ENCODE measurements around the gene CBLB.
"Not testable (repeated sequence)": the region's sequence is repeated elsewhere in the genome, so short reads cannot be mapped to it uniquely, and the experiment has no call there.

CBLB gene

DNA sequence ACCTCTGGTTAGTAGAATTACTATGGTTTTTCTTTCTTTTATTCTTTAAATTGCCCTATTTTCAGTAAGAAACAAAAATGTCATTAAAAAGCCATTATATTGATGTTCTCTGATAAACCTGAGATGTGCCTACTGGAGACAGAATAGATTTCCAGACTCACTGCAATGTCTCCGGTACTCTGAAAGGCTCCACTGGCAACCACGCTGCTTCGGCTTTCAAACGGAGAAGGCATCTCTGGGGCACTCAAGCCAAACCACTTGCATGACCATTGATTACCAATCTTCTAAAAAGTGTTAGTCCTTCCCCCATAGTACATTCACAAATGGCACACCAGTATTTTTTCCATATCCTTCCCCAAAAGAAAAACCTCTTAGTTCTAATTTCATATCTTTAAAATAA, 82.6 kb downstream of the CBLB start:
- DNase-seq (ENCODE audit: low spot score), result no peak

- no peak for DNase-seq (ENCODE audit: low spot score)
Measured at GRCh38 chr3:105785803-105786202, 83.0 kb downstream of the CBLB start.

DNA sequence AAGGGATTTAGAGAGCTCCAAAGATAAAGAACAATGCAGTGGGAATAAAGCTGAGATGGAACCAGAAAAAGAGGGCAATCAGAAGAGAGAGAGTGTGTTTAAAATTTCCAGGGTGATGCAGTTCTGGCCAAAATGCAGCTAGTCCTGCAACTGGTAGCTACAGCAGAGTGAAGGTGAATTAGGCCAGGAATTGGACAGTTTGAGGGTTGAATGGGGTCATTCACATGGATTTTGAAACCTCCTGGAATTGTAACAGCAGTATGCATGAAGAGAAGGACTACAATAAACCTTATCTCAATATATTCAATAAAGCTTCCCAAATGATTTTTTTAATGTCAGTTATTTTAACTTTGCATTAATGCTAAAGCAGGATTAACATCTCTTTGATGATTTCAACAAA, 85.2 kb downstream of the CBLB start:
- DNase-seq (ENCODE audit: low spot score), result no peak

DNA sequence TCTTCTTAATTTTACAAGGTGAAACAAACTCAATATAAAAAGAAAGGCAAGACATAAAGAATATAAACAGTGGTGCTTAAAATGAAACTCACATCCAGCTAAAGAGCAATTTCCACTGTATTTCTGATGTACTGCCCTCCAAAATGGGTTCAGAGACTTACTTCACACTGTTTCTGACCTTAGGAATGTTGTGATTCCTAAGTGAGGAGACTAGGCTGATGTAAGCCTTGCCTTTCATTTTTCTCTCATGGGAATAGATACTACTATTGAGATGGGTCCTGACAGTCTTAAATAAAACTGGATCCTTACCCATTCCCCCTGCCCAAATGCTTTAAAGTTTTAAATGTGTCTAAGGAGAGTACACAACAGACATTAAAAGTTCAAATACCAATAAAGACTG, 86.9 kb downstream of the CBLB start:
- DNase-seq (ENCODE audit: low spot score), result no peak

- no peak for DNase-seq (ENCODE audit: low spot score)
Measured at GRCh38 chr3:105780107-105780506, 88.7 kb downstream of the CBLB start.

DNA sequence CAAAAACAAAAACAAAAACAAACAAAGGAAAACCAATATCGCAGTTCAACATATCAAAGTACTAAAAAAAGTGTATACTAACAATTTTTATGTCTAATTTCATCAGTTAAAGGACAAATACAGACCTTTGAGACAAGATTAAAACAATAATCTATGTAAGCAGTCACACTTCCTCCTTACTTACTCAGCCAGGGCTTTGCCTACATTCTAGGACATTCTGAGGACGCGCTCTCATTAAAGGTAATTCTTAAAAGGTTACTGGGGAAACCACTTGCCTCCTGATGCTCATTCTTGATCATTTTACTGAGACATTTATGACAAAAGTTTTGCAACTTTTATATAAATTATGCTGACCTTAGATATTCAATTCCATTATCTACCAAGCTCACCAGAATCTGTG, 93.4 kb downstream of the CBLB start:
- DNase-seq (ENCODE audit: low spot score), result no peak

DNA sequence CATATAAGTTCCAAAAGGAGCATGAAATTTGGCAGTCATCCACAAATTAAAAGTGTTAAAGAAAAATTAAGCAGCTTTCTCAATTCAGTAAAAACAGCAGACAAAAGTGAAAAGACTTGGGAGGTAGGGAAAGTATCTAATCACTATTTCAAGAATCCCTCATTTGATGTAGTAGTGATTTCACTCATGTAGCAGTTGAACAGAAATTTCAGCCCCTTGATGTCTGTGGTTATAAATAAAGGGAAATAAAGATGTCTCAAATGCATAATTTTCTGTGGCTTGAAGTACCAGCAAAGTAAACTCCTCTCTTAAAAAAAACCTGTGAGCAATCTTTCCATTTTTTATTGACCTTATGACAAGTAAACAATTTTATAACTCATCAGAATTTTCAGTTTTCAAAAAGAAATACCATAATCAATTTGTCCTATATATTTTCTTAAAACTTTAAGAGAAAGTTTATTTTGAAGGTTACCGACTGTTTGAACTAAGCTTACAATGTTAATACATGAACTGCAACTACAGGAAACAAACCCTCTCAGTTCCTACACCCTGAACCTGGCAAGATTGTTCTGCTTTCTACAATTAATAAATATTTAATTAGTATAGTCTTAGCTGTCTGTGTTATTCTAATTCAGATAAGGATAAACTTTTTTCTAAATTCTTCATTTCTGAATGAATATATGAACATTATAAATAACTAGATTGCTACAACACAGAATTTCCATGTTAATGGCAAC, 94.2 kb downstream of the CBLB start:
- DNase-seq (ENCODE audit: low spot score), result no peak

DNA sequence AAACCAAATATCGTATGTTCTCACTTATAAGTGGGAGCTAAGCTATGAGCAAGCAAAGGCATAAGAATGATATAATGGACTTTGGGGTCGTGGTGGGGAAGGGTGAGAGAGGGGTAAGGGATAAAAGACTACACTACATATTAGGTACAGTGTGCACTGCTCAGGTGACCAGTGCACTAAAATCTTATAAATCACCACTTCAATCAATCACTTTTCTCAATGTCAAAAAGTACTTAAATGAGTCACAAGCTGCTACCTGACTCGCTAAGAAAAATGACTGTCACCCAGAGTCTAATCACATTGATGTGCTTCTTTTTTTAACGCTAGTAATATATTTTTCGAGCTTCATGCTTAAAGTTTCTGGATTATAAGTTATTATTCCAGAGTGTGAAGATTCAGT, 95.5 kb downstream of the CBLB start:
- DNase-seq (ENCODE audit: low spot score), result no peak

- DNase-seq (ENCODE audit: low spot score), result no peak
Measured at GRCh38 chr3:105772635-105773034, 96.2 kb downstream of the CBLB start.

DNA sequence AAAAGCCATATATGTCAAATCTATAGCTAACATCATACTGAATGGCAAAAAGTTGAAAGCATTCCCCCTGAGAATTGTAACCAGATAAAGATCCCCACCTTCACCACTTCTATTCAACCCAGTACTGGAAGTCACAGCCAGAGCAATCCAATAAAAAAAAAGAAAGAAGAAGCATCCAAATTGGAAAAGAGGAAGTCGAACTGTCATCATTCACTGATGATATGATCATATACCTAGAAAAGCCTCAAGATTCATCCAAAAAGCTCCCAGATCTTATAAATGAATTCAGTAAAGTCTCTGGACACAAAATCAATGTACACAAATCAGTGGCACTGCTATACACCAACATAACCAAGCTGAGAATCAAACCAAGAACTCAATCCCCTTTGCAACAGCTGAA, 97.4 kb downstream of the CBLB start:
- DNase-seq (ENCODE audit: low spot score), result no peak

GRCh38 chr3:105770410-105770809, 98.4 kb downstream of the CBLB start:
- no peak for DNase-seq (ENCODE audit: low spot score)

- DNase-seq (ENCODE audit: low spot score), result no peak
Measured at GRCh38 chr3:105767776-105768175, 101.0 kb downstream of the CBLB start.

DNA sequence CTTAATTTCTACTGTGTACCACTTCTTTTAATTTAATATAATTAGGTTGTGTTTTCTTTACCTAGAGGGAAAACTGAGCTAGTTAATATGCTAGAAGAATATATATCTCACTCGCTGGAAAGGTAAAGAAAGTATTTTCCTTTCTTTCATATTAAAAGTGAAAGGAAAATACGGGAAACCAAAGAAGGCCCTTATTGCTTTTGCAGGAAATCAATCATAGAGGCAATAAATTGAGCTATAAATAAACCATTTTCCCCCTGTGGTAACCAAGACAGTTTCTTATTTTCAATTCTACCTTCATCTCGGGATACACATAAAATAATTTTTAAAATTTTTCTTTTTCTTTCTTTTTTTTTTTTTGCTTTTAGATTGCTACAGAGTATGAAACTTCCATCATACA, 101.6 kb downstream of the CBLB start:
- DNase-seq (ENCODE audit: low spot score), result no peak

DNA sequence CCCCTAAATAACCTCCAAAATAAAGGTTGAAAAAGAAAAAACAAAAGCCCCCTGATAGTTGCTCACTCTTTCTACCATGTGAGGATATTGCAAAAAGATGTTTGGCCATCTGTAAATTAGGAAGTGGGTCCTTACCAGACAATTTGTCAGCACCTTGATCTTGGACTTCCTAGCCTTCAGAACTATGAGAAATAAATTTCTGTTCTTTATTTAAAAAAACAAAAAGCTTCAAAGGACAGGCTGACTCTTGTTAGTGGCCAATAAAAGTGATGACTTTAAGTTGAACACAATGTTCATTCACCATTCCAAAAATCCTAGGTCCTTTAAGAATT, 103.5 kb downstream of the CBLB start:
- DNase-seq (ENCODE audit: low spot score), result no peak

- DNase-seq (ENCODE audit: low spot score), result no peak
Measured at GRCh38 chr3:105764378-105765307, 104.2 kb downstream of the CBLB start.

DNA sequence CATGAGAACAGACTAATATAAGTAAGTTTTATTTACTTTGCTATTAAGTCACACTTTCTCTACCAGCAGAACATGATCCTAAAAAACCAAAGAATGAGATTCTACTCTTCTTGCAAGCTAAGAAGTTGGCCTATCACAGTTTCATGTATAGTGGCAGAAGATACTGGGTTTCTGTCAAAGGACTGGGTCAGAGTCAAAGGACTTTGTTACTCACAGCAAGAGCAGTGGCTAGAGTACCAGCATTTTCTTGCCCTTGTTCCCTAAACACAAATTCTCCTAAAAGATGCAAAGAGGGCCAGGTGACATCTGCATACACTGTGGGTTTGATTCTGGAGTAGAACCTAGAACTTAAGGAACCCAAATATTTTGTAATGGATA, 105.2 kb downstream of the CBLB start:
- DNase-seq (ENCODE audit: low spot score), result no peak

DNA sequence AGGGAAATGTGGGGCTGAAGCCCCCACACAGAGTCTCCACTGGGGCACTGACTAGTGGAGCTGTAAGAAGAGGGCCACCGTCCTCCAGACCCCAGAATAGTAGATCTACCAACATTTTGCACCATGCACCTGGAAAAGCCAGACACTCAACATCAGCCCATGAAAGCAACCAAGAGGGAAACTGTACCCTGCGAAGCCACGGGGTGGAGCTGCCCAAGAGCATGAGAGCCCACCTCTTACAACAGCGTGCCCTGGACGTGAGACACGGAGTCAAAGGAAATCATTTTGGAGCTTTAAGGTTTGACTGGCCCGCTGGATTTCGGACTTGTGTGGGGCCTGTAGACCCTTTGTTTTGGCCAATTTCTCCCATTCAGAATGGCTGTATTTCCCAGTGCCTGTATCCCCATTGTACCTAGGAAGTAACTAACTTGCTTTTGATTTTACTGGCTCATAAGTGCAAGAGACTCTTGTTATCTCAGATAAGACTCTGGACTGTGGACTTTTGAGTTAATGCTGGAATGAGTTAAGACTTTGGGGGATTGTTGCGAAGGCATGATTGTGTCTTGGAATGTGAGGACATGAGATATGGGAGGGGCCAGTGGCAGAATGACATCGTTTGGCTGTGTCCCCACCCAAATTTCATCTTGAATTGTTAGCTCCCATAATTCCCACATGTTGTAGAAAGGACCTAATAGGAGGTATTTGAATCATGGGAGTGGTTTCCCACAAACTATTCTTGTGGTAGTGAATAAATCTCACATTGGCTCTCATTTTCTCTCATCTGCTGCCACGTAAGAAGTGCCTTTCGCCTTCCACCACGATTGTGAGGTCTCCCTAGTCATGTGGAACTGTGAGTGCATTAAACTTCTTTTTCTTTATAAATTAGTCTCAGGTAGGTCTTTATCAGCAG, 105.8 kb downstream of the CBLB start:
- no peak for DNase-seq (ENCODE audit: low spot score)

GRCh38 chr3:105762214-105762613, 106.6 kb downstream of the CBLB start:
- not testable (repeated sequence) for DNase-seq (ENCODE audit: low spot score)

- no peak for DNase-seq (ENCODE audit: low spot score)
Measured at GRCh38 chr3:105759442-105760078, 109.3 kb downstream of the CBLB start.

- no peak for DNase-seq (ENCODE audit: low spot score)
Measured at GRCh38 chr3:105758451-105758850, 110.4 kb downstream of the CBLB start.

- DNase-seq (ENCODE audit: low spot score), result no peak
Measured at GRCh38 chr3:105755121-105755886, 113.5 kb downstream of the CBLB start.
